NOMO-1 (cell line): ENCODE data around the gene ZNF644.

ENCODE experiments used
- DNase-seq, 2 experiments: peaks; one replicate each; lab custom pipeline; 2025; ENCODE audit not compliant: unreplicated experiment in 2 of 2; lab: John Stamatoyannopoulos, UW

ZNF644 gene

DNA sequence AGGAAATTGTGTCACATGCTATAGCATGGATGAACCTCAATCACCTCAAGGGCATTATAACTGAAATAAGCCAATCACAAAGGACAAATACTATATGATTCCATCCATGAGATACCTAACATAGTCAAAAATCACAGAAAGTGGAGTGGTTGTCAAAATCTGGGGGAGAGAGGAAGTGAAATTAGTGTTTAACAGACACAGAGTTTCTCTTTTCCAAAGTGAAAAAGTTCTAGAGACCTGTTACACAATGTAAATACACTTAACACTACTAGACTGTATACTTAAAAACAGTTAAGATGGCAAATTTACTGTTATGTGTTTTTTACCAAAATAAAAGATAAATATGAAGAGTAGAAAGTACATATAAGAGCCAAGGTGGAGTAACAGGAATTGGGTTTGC is 31.8 kb downstream of the ZNF644 start:
- peak; percentile 10 to 58 for DNase-seq

DNA sequence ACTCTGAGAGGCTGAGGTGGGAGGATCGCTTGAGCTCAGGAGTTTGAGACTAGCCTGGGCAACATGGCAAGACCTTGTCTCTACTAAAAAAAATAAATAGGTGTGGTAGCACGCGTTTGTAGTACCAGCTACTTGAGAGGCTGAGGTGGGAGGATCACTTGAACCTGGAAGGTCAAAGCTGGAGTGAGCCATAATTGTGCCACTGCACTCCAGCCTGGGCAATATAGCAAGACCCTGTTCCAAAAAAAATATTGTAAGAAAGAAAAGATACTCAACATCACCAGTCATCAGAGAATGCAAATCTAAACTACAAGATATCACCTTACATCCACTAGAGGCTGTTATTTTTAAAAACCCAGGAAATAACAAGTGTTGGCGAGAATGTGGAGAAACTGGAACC is 32.5 kb downstream of the ZNF644 start:
- no peak for DNase-seq

DNA sequence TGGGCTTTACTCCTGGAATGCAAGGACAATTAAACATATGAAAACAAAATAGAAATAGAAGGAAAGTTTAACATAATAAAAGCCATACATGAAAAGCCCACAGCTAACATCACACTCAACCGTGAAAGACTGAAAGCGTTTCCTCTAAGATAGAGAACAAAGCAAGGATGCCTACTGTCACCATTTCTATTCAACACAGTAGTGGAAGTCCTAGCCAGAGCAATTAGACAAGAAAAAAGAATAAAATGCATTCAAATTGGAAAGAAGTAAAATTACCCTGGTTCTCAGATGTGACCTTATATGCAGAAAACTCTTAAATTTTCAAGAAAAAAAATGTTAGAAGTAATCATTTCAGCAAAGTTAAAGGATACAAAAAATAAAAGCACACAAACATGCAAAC is 34.0 kb downstream of the ZNF644 start:
- no peak for DNase-seq

DNA sequence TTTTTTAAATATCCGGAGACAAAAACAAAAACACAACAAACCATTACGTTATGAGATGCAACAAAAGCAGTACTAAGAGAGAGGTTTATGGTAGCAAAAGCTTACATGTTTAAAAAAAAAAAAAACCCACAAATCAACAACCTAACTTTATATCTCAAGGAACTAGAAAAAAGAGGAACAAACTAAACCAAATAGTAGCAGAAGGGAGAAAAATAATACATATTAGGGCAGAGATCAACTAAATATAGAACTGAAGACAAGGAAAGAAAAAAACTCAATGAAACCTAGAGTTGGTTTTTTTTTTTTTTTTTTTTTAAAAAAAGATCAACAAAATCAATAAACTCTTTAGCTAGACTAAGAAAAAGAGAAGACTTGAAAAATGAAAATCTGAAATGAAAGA is 34.9 kb downstream of the ZNF644 start:
- peak in 1 of 2 experiments; percentile 41 for DNase-seq

DNA sequence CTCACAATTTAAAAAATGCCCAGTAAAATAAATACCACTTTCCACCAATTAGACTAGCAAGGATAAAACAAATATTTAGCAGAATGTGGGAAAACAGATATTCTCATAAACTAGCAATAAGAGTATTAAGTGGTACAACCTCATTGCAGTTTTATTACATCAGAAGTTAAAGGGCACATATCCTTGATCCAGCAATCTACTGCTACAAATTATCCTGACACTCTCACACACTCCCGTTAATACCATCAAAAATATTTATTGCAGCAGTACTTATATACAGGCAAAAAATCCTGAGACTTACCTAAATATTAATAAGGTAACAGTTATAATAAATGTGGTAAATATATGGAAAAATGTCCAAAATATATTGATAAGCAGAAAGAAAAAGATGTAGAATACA is 44.3 kb downstream of the ZNF644 start:
- DNase-seq: no peak

DNA sequence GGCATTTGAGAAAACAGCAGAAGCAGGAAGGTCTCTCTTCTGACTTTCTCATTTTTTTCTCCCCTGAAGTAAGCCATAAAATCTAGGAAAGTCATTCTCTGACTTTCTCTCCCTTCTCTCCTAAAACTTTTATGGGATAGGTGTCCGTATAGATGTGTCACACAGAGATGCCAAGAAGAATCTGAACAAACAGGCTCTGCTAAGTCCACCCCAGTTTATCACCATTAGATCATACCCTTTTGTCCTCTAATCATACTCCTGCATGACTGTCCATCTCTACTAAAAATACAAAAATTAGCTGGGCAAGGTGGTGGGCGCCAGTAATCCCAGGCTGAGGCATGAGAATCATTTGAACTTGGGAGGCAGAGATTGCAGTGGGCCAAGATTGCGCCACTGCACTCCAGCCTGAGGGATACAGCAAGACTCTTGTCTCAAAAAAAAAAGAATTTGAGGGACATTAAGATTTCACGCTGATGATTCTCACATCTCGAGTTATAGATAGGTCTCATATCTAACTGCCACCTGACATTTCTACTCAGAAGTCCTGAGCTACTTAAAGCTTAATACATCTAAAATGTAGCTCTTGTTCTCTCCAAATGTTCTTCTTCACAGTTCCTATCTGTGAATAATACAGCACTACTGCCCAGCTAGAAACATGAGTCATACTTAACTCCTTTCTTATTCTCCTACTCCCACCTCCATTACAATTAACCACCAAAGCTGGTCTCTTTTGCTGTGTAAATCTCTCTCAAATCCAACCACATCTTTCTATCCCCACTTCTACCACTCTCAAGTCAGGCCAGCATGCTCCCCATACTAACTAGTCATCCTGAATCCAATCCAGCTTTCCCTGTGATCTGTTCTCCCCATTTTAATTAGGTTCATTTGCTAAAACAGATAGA is 47.7 kb downstream of the ZNF644 start:
- DNase-seq: no peak

DNA sequence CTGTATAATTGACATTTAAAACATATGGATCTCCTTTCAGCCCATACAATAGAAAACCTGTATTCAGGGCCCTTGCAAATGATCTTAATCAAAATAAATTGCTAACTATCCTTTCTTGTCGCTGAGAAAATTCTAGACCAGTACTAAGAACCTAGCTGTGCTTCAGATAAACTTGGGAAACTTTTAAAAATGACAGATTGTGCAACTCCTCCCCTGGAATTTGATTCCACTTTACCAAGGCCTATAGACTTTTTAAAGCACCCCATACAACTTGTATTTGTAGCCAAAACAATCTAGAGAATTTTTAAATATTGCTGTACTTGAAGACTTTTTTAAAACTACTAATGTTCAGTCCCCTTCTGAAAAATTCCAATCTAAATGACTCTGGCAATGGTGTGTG is 51.6 kb downstream of the ZNF644 start:
- no peak for DNase-seq

DNA sequence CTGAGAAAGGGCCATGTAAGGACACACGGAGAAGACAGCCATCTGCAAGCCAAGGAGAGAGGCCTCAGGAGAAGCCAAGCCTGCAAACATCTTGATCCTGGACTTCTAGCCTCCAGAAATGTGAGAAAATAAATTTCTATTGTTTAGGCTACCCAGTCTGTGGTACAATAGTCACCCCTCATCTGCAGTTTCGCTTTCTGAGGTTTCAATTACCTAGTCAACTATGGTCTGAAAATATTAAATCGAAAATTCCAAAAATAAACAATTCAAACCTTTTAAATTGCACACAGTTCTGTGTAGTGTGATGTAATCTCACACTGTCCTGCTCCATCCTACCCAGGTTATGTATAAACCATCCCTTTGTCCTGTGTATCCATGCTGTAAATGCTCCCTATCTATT is 52.6 kb downstream of the ZNF644 start:
- no peak for DNase-seq

DNA sequence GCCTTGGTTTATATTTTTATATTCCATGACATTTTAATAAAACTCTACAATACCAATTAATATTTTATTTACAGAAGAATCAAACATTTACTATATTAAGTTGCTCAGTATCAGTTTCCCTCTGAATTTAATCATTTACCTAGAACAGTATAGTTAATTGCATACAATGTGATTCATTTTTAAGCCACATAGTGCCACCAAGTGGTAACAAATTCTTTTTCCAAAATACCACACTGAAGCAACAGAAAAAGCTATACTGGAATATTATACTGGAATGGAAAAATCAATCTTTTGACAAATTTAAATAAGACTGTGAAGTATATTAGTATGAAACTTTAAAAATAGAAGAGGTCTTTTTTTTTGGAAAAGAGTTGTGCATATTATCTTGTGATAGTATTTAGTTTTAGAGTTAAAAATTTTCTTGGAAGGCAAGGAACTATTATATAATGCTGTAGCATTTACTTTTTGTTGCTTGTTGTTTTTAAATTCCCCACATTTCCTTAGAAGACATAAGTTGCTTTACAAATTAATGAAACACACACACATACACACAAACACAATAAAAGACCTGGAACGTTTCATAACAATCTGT is 57.3 kb downstream of the ZNF644 start:
- peak in 1 of 2 experiments; percentile 7 for DNase-seq

DNA sequence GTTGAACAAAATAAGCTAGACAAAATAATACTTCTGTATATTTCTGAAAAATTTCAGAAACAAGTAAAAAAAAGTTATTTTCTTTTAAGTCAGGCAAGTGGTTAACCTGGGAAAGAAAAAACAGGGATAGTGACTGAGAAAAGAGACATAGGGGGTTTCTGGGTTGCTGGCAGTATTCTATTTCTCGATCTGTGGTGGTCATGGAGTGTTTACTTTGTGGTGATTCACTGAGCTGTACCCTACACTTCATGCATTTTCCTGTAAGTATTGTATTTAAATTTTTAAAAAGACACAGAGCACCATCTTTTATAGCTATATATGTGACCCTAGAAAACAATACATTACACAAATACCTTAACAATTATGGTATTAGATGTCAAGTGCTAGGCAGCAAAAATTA is 58.2 kb downstream of the ZNF644 start:
- no peak for DNase-seq

DNA sequence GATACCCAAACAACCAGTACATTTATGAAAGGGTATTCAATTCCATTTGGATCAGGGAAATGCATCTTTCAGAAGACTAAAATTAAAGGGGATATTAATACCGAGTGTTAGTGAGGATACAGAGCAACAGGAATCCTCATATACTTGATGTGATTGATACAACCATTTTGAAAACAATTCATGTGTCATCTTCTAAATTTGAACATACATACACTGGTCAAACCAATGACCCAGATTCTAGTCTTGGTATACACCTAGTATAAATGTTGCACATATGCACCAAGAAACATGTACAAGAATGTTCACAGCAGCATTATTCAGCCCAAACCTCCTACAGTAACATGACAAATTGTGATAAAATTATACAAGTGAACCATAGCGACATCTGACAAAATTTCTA is 58.6 kb downstream of the ZNF644 start:
- no peak for DNase-seq

DNA sequence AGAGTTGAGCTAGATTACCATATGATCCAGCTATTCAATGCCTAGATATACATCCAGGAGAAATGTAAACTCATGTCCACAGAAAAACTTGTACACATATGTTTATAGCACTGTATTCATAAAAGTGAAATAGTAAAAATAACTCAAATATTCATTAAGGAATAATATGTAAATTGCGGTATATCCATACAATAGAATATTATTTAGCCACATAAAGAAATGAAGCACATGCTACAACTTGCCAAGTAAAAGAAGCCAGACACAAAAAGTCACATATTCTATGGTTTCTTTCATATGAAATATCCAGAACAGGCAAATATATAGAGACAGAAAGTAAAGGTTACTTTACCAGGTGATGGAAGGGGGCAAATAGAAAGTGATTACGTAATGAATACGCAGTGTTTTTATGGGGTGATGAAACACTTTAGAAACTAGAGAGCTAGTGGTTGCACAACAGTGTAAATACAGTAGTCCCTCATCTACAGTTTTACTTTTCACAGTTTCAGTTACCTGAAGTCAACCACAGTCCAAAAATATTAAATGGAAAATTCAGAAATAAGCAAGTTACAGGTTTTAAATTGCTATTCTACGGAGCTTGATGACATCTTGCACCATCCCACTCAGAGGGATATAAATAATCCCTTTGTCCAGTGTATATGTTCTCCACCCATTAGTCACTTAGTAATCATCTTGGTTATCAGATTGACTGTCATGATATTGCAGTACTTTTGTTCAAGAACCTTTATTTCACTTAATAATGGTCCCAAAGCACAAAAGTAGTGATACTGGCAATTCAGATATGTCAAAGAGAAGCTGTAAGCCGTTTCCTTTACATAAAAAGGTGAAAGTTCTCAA is 62.3 kb downstream of the ZNF644 start:
- peak; percentile 26 to 70 for DNase-seq

DNA sequence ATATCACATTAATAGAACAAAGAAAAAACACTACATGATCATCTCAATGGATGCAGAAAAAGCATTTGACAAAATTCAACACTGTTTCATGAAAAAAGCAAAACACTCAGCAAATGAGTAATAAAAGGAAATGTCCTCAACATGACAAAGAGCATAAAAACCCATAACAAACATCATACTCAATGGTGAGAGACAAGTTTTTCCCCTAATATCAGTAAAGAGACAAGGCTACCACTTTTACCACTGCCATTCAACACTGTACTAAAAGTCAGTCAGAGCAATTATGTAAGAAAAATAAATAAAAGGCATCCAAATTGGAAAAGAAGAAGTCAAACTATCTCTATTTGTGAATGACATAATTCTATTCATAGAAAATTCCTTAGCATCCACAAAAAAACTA is 64.3 kb downstream of the ZNF644 start:
- DNase-seq: no peak

DNA sequence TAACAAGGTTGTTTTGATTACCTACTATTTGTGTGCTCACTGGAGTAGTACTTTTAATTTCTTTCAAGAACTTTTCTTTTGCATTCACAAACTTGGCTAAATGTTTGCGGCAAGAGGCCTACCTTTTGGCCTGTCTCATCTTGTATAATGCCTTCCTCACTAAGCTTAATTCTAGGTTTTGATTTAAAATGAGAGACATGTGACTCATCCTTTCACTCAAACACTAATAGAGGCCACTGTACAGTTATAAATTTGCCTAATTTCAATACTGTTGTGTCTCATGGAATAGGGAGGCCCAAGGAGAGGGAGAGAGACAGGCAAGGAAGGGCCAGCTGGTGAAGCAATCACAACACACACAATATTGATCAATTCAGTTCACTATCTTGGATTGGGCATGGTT is 66.1 kb downstream of the ZNF644 start:
- no peak for DNase-seq

DNA sequence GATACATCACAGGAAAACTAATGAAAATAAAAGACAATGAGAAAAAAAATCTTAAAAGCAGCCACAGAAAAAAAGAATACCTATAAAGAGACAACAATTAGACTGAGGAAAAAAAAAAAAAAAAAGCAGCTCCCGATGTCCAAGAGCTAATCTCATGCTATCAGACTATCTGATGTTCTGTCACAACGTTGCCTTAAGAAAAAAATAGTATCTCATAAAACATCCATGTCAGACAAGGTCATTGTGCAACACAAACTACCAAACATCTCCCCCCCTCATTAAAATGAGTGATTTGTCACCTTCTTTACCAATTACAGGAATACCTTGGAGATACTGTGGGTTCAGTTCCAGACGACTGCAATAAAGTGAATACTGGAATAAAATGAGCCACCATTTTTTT is 68.9 kb downstream of the ZNF644 start:
- no peak for DNase-seq

DNA sequence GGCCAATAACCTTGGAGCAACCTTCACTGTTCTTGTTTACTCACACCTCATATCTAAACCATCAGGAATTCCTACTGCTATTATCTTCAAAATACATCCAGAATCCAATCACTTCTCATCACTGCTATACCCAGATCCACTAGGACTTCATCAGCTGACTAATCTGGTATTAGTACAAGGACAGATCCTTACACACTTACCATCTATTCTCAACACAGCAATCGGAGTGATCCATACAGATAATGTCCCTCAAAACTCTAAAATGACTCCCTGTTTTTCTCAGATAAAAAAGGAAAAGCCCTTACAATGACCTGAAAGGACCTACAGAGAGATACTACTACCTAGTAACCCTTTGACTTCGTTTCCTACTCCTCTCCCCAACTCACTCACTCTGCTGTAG is 70.8 kb downstream of the ZNF644 start:
- no peak for DNase-seq

DNA sequence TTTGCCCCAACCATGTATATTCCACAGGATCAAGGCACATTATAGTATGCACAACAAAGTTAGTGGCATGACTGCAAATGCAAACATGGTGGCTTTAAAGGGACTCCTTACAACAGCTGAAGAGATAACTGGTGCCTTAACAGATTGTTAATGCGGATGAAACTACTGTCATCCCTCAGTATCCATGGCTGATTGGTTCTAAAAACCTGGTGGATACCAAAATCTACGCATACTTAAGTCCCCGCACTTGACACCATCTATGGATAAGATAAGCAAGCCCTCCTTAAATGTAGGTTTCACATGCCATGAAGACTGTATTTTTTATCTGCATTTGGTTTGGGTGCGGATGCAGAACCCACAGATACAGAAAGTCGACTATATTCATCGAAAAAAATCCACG is 73.5 kb downstream of the ZNF644 start:
- no peak for DNase-seq

DNA sequence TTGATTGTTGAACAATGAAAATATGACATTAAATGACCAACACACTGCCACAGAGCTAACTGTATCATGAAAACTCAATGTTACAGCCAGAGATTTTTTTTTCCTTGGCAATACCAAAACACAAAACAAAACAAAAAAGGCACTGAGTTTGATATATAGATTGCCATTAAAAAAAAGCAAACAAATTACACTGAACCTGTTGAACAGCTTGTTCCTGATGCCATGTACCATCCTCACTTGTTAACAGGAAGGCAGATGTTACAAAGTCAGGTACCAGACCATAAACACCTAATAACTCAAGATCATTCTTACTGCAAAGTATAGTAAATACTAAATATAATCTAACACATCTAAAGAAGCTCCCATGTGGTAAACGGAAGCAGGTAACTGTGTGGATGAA is 75.2 kb downstream of the ZNF644 start:
- no peak for DNase-seq

DNA sequence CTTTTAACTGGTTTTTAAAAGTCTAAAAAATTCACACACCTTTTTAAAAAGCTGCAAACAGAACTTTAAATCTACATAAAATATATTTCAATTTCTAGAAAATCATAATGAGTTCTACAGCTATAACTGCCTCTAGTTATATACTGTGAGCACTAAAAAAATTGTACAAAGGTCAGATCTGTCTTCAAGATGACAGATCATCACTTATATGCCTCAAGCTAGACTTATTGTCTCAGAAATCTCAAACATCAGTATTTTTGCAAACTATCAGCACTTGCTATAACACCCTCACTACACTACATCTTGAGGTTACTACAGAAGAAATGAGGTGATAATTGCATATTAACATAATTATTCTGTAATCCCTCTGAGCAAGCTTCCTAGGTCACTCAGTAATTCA is 76.5 kb downstream of the ZNF644 start:
- DNase-seq: no peak

DNA sequence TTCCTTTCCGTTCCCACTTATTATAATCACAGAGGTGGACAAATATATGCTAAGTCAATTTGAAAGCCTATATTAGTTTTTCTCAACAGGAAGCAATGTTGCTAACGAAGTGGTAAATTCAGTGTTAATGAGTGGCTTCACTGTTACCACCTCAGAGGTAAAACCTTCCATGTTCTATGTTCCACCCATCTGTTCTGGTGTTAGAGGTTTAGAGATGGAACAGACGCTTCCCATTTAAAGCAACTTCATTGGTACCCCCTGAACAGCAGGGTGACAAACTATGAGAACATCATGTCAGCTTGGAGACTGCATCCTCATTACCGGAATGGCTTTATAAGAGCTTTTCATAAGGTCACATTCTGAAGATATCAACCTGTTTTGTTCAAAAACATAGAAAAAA is 77.9 kb downstream of the ZNF644 start:
- no peak for DNase-seq

DNA sequence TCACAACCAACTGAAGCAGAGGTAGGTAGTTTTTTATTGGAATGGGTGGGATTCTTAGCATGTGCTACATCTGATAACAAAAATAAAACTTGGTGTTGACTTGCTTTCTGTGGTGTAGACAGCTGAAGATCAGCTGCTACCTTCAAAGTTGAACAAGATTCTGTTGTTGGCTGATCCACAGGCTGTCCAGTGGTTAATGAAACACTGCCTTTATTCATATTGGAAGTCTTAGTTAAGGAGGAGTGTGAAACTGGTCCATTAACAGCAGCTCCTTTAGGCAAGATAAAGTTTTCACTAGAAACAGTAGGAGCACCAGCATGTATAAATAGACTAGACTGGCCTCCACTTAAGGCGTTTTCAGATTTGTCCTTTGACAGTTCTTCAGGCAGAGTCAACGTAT is 81.1 kb downstream of the ZNF644 start:
- no peak for DNase-seq

DNA sequence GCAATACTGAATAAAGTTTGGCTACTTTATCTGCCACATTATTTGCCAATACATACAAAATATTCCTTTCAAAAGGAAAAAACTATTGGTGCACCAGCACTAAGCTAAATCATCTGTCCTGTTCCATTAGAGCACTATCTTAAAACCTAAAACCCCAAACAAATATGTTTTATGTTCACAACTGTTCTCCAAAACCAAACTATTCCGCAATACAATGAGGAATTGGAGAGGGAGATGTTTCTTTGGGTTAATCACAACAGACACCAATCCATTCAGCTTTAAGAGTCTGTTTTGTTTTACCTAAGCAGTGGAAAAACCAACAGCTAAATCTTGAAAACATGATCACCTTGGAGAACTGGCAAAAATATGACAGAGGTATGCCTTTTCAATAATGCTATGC is 85.1 kb downstream of the ZNF644 start:
- no peak for DNase-seq
